Measurements from ENCODE around the gene SMARCD2.

Gene SMARCD2

GRCh38 chr17:63832014-63832413 is 10.5 kb downstream of the SMARCD2 start:
- DNase-seq (ENCODE audit: low spot score) = no peak

- DNase-seq (ENCODE audit: low spot score) = no peak
These were observed 11.0 kb downstream of the SMARCD2 start for GRCh38 chr17:63831505-63831904.

GRCh38 chr17:63830904-63831491 is 11.5 kb downstream of the SMARCD2 start:
- DNase-seq (ENCODE audit: low spot score) = no peak

GRCh38 chr17:63830278-63830677 is 12.2 kb downstream of the SMARCD2 start:
- no peak for DNase-seq (ENCODE audit: low spot score)

- no peak for DNase-seq (ENCODE audit: low spot score)
These were observed 13.5 kb downstream of the SMARCD2 start for GRCh38 chr17:63828936-63829335.

- no peak for DNase-seq (ENCODE audit: low spot score)
These were observed 14.7 kb downstream of the SMARCD2 start for GRCh38 chr17:63827801-63828221.

- peak; percentile 90 for DNase-seq (ENCODE audit: low spot score)
These were observed 15.3 kb downstream of the SMARCD2 start, which contains the start of the genes FTSJ3 and PSMC5 for GRCh38 chr17:63827002-63827800. Gene FTSJ3 (minus strand): TSS chr17:63827663. CDS start chr17:63826902, 761 bp downstream. Gene PSMC5 (plus strand): TSS chr17:63827431. CDS start chr17:63827491, 60 bp downstream.

GRCh38 chr17:63826468-63827001 is 15.9 kb downstream of the SMARCD2 start:
- no peak for DNase-seq (ENCODE audit: low spot score)

GRCh38 chr17:63824362-63824761 is 18.1 kb downstream of the SMARCD2 start:
- DNase-seq (ENCODE audit: low spot score) = no peak

- DNase-seq (ENCODE audit: low spot score) = no peak
These were observed 18.7 kb downstream of the SMARCD2 start for GRCh38 chr17:63823659-63824331.

- no peak for DNase-seq (ENCODE audit: low spot score)
These were observed 19.9 kb downstream of the SMARCD2 start for GRCh38 chr17:63822537-63822936.

- DNase-seq (ENCODE audit: low spot score) = no peak
These were observed 20.7 kb downstream of the SMARCD2 start for GRCh38 chr17:63821804-63822203.

- DNase-seq (ENCODE audit: low spot score) = no peak
These were observed 21.4 kb downstream of the SMARCD2 start for GRCh38 chr17:63820963-63821561.

- no peak for DNase-seq (ENCODE audit: low spot score)
These were observed 22.6 kb downstream of the SMARCD2 start for GRCh38 chr17:63819585-63820537.

- DNase-seq (ENCODE audit: low spot score) = no peak
These were observed 23.4 kb downstream of the SMARCD2 start for GRCh38 chr17:63819131-63819530.

- DNase-seq (ENCODE audit: low spot score) = no peak
These were observed 24.6 kb downstream of the SMARCD2 start for GRCh38 chr17:63817736-63818385.

- DNase-seq (ENCODE audit: low spot score) = no peak
These were observed 25.8 kb downstream of the SMARCD2 start for GRCh38 chr17:63816669-63817068.

GRCh38 chr17:63816123-63816522 is 26.4 kb downstream of the SMARCD2 start:
- no peak for DNase-seq (ENCODE audit: low spot score)

GRCh38 chr17:63809970-63810369 is 32.5 kb downstream of the SMARCD2 start:
- DNase-seq (ENCODE audit: low spot score) = no peak

- DNase-seq (ENCODE audit: low spot score) = no peak
These were observed 36.9 kb downstream of the SMARCD2 start for GRCh38 chr17:63805591-63805990.
